ENCODE data around the gene MINDY1. TPM values are rescaled to one million over a fixed set of nuclear protein-coding genes. Genes with fewer than 3 reads are reported as not detected.

MINDY1 gene
- total and polyA plus RNA-seq, 12 donors, result 9.8 to 70.6 (median 53.6) TPM

- H3K27ac ChIP-seq, result no peak overlapping the region
- DNase-seq (no peak), ATAC-seq (no peak)
- H3K4me3 ChIP-seq, result no peak overlapping the region
- TF ChIP-seq, protein P1, sequence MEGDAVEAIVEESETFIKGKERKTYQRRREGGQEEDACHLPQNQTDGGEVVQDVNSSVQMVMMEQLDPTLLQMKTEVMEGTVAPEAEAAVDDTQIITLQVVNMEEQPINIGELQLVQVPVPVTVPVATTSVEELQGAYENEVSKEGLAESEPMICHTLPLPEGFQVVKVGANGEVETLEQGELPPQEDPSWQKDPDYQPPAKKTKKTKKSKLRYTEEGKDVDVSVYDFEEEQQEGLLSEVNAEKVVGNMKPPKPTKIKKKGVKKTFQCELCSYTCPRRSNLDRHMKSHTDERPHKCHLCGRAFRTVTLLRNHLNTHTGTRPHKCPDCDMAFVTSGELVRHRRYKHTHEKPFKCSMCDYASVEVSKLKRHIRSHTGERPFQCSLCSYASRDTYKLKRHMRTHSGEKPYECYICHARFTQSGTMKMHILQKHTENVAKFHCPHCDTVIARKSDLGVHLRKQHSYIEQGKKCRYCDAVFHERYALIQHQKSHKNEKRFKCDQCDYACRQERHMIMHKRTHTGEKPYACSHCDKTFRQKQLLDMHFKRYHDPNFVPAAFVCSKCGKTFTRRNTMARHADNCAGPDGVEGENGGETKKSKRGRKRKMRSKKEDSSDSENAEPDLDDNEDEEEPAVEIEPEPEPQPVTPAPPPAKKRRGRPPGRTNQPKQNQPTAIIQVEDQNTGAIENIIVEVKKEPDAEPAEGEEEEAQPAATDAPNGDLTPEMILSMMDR (IDR thresholded peaks at IDR 0.05), result no peak
- H3K9me3 ChIP-seq, result no peaks in the 10 kb centered on the region
- no peaks in the 10 kb centered on the region for H3K27me3 ChIP-seq
- peaks cover 0 to 22% (median 0%) of the 10 kb centered on the region in 9 donors for H3K36me3 ChIP-seq
- intact Hi-C loops (cut with DNase I), result no loop called here
- peaks cover 0 to 12% (median 4%) of the 10 kb centered on the region in 9 donors for H3K4me1 ChIP-seq
- WGBS, 2 donors, result 93 to 97% methylated on average over 1 of the region's 1 CpG
These were observed 36.5 kb upstream of the MINDY1 start for GRCh38 chr1:151043163-151043562.

DNA sequence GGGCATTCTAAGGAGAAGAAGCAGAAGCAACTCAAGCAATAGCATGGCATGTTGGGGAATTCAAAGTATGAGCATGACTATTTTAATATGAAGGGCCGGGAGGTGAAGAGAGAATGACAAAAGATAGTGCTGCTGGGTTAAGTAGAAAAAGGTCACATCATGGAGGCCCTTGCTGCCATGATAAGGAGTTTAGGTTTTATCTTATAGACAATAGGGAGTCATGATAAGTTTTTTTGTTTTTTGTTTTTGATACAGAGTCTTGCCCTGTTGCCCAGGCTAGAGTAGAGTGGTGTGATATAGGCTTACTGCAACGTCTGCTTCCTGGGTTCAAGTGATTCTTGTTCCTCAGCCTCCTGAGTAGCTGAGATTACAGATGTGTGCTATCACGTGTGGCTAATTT is 32.8 kb upstream of the MINDY1 start:
- no peak for DNase-seq
- peaks cover 0 to 14% (median 3%) of the 10 kb centered on the region in 9 donors for H3K4me1 ChIP-seq
- H3K36me3 ChIP-seq, result peaks cover 0 to 33% (median 10%) of the 10 kb centered on the region in 9 donors
- no peaks in the 10 kb centered on the region for H3K9me3 ChIP-seq
- intact Hi-C loops (cut with DNase I), result no loop called here
- TF ChIP-seq, protein P1 (IDR thresholded peaks at IDR 0.05), result no peak
- ATAC-seq, result no peak
- 61% methylated on average over 3 of the region's 3 CpGs for WGBS, 2 donors
- H3K27me3 ChIP-seq, result no peaks in the 10 kb centered on the region
- H3K27ac ChIP-seq, result no peak overlapping the region
- H3K4me3 ChIP-seq, result no peak overlapping the region

DNA sequence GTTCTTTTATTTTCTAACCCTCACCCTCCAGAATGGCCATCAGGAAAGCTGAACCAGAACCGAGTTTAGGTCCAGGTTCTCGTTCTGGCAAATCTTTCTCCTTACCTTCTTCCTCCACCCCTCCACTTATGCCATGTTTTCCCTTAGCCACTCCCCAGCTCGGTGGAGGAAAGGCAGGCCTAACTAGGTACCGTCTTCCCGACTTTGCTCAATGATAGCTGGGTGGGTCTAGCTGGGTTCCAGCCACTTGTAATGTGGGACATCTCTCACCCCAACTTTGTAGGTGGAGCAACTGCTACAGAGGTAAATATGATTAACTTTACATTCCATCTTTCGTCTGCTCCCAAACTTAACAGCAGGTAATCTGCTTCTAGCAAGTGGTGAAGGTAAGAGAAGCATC is 30.3 kb upstream of the MINDY1 start:
- intact Hi-C loops (cut with DNase I), result no loop called here
- H3K4me1 ChIP-seq, result peaks cover 0 to 17% (median 5%) of the 10 kb centered on the region in 9 donors
- peaks cover 0 to 40% (median 23%) of the 10 kb centered on the region in 9 donors for H3K36me3 ChIP-seq
- no peak overlapping the region for H3K27ac ChIP-seq
- H3K4me3 ChIP-seq, result no peak overlapping the region
- TF ChIP-seq, protein P1 (IDR thresholded peaks at IDR 0.05), result no peak
- no peaks in the 10 kb centered on the region for H3K9me3 ChIP-seq
- no peaks in the 10 kb centered on the region for H3K27me3 ChIP-seq
- WGBS, 2 donors, result 83 to 86% methylated on average over 6 of the region's 6 CpGs
- no peak for ATAC-seq
- DNase-seq, result no peak

GRCh38 chr1:151036356-151036755 is 29.7 kb upstream of the MINDY1 start, which contains the start of gene BNIPL:
Gene BNIPL (plus strand): TSS chr1:151036586. CDS start chr1:151036726, 140 bp downstream.
- Histone ChIP-seq H3K9me3 (no peaks in the 10 kb centered on the region), H3K4me3 (no peak within 1 kb of the TSS), H3K27me3 (no peaks in the 10 kb centered on the region), H3K27ac (peak within 1 kb of the TSS in 3 of 10 donors; percentile 9 to 28 (median 24)), H3K36me3 (peaks cover 0 to 47% (median 29%) of the 10 kb centered on the region in 9 donors), H3K4me1 (peaks cover 0 to 17% (median 5%) of the 10 kb centered on the region in 9 donors)
- TF ChIP-seq, protein P1 (IDR thresholded peaks at IDR 0.05), result no peak
- 50 to 68% methylated on average over 2 of the region's 2 CpGs for WGBS, 2 donors
- DNase-seq (no peak), ATAC-seq (no peak)
- intact Hi-C loops (cut with DNase I), result no loop called here
